CD4-positive, alpha-beta T cell (primary cell): ENCODE data around the gene SHISA3. TPM values are rescaled to one million over a fixed set of nuclear protein-coding genes. Genes with fewer than 3 reads are reported as not detected.

Source experiments
- ATAC-seq: fragments of 200-7000 bp; cut with Tn5 transposase; one replicate; pipeline ENCODE4 v1.10.0; 2022; ENCODE audit warnings: mild to moderate bottlenecking; ENCODE audit not compliant: poor library complexity
- CTCF ChIA-PET: fragments of 350-600 bp; sonication (Branson Sonifier 250); formaldehyde crosslinking; loops from one replicate; lab custom pipeline; 2021; ENCODE audit warnings: antibody characterized with exemption, inconsistent platforms; lab: Charles Lee
- POLR2A ChIA-PET: fragments of 350-600 bp; sonication (Branson Sonifier 250); formaldehyde crosslinking; loops from one replicate; lab custom pipeline; 2021; ENCODE audit warnings: antibody characterized with exemption, inconsistent platforms; lab: Charles Lee
- DNase-seq, 14 experiments: peaks; one replicate each; pipeline ENCODE4 v3.0.0-alpha.2; 2013 to 2020; ENCODE audit warnings: mixed read lengths in 2 of 14
- H3K27ac ChIP-seq, 2 donors: one replicate each; pipeline versions ENCODE4 v1.5.1 to v1.7.0; 2013; ENCODE audit warnings: low read length in 2 of 2, low read depth in 1 of 2, mild to moderate bottlenecking in 1 of 2
- H3K27me3 ChIP-seq, 2 experiments: 1 replicate in 1 of 2; 2 replicates in 1 of 2; pipeline versions ENCODE4 v1.6.1 to v1.7.0; 2013; ENCODE audit warnings: low read length in 2 of 2, control low read depth in 1 of 2, mild to moderate bottlenecking in 1 of 2, moderate library complexity in 1 of 2; ENCODE audit not compliant: insufficient read depth in 2 of 2, control insufficient read depth in 1 of 2
- H3K36me3 ChIP-seq: one replicate; pipeline ENCODE4 v1.6.1; 2013; ENCODE audit warnings: low read length, control low read depth; ENCODE audit not compliant: insufficient read depth
- H3K4me1 ChIP-seq: one replicate; pipeline ENCODE4 v1.6.1; 2013; ENCODE audit warnings: low read length, control low read depth; ENCODE audit not compliant: insufficient read depth
- H3K4me3 ChIP-seq: one replicate; pipeline ENCODE4 v1.5.1; 2013; ENCODE audit warnings: mild to moderate bottlenecking, low read length, moderate library complexity
- H3K9me3 ChIP-seq, 2 experiments: 1 replicate in 1 of 2; 2 replicates in 1 of 2; pipeline versions ENCODE4 v1.6.1 to v1.7.0; 2013; ENCODE audit warnings: low read length in 2 of 2, mild to moderate bottlenecking in 2 of 2, control low read depth in 1 of 2, moderate library complexity in 1 of 2; ENCODE audit not compliant: control insufficient read depth in 1 of 2, insufficient read depth in 1 of 2
- H3K27ac Mint-ChIP-seq: one replicate; pipeline ENCODE4 v1.8.0; 2020; ENCODE audit warnings: mixed read lengths
- H3K27me3 Mint-ChIP-seq: one replicate; pipeline ENCODE4 v1.8.0; 2021; ENCODE audit warnings: mixed read lengths
- H3K36me3 Mint-ChIP-seq: one replicate; pipeline ENCODE4 v1.8.0; 2021; ENCODE audit warnings: low read depth, mixed read lengths
- H3K4me1 Mint-ChIP-seq: one replicate; pipeline ENCODE4 v1.8.0; 2021; ENCODE audit warnings: low read depth, mixed read lengths
- H3K4me3 Mint-ChIP-seq: one replicate; pipeline ENCODE4 v1.8.0; 2020; ENCODE audit warnings: mild to moderate bottlenecking, mixed read lengths
- H3K9me3 Mint-ChIP-seq: one replicate; pipeline ENCODE4 v1.8.0; 2020; ENCODE audit warnings: mixed read lengths
- CTCF ChIP-seq: fragments of 200-600 bp; IDR thresholded peaks from one replicate; pipeline ENCODE4 v1.8.0; 2022; ENCODE audit warnings: antibody characterized with exemption, mild to moderate bottlenecking
- intact Hi-C, 2 experiments: fragments of 100-400 bp; cut with DNase I in 1 of 2; cut with micrococcal nuclease in 1 of 2; formaldehyde crosslinking; loops; one replicate each; pipeline versions ENCODE4 v1.15.1 to v1.9.0; 2023 to 2025; cut with DNase I, micrococcal nuclease
- total RNA-seq, 174 experiments: library from RNA in 2 of 174; stranded (reverse) in 2 of 174; gene quantifications; one replicate each; pipeline ENCODE4 v1.2.3 and lab custom pipeline; 2021 to 2026

SHISA3 gene
- total RNA-seq, 2 experiments from 2014 or later = not detected

GRCh38 chr4:42359711-42360110, 37.6 kb upstream of the SHISA3 start:
- intact Hi-C loops = no loop called here
- no peaks in the 10 kb centered on the region for H3K4me1 Mint-ChIP-seq
- no peak for ATAC-seq
- POLR2A ChIA-PET = no interaction called here
- H3K36me3 Mint-ChIP-seq = no peaks in the 10 kb centered on the region
- Histone ChIP-seq H3K27ac (no peak overlapping the region), H3K36me3 (no peaks in the 10 kb centered on the region), H3K9me3 (no peaks in the 10 kb centered on the region), H3K4me1 (no peaks in the 10 kb centered on the region), H3K27me3 (peaks cover 9 to 10% of the 10 kb centered on the region in 2 experiments), H3K4me3 (no peak overlapping the region)
- CTCF ChIA-PET = no interaction called here
- H3K27me3 Mint-ChIP-seq = peaks cover 41% of the 10 kb centered on the region
- H3K27ac Mint-ChIP-seq = no peak overlapping the region
- no peak for DNase-seq
- H3K9me3 Mint-ChIP-seq = no peaks in the 10 kb centered on the region
- TF ChIP-seq CTCF = no peak
- H3K4me3 Mint-ChIP-seq = no peak overlapping the region

- ChIA-PET POLR2A (no interaction called here), CTCF (no interaction called here)
- DNase-seq = no peak
These were observed 37.0 kb upstream of the SHISA3 start for GRCh38 chr4:42360256-42360669.

DNA sequence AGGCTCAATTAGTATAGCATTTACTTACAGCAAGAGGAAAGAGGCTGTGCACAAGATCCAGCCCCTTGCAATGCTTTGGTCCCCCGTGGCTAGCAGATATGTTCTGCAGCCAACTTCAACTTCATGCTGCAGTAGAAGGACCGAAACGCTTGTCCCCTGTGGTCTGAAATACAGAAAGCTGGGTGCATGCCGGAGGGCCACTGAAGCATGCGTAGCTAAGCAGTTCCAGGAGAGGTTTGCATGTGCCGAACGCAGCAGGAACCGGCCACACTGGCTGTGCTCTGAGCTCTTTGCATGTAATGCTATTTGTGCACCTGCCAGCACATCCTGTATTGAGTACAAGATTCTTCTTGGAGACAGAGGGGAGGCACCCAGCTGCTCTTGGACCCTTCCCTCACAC, 35.8 kb upstream of the SHISA3 start:
- H3K4me3 ChIP-seq = no peak overlapping the region
- POLR2A ChIA-PET = interaction anchor here (0.7 kb wide), 1 partner anchor 96 kb away, joined by 3 read pairs; no protein-coding TSS in a partner anchor
- CTCF ChIA-PET = no interaction called here
- Mint-ChIP-seq H3K36me3 (no peaks in the 10 kb centered on the region), H3K27ac (no peak overlapping the region), H3K27me3 (peaks cover 27% of the 10 kb centered on the region), H3K4me3 (no peak overlapping the region), H3K4me1 (no peaks in the 10 kb centered on the region), H3K9me3 (no peaks in the 10 kb centered on the region)
- no peak for ATAC-seq
- no peak for TF ChIP-seq CTCF
- DNase-seq = no peak
- no peaks in the 10 kb centered on the region for H3K4me1 ChIP-seq
- H3K36me3 ChIP-seq = no peaks in the 10 kb centered on the region
- H3K27me3 ChIP-seq = peaks cover 0 to 7% of the 10 kb centered on the region in 2 experiments
- H3K27ac ChIP-seq = no peak overlapping the region
- intact Hi-C loops = no loop called here
- no peaks in the 10 kb centered on the region for H3K9me3 ChIP-seq

More at GRCh38 chr4:42360256-42360669, 37.0 kb upstream of the SHISA3 start:
- Histone ChIP-seq H3K4me3 (no peak overlapping the region), H3K9me3 (no peaks in the 10 kb centered on the region), H3K36me3 (no peaks in the 10 kb centered on the region), H3K27me3 (peaks cover 9% of the 10 kb centered on the region in 2 experiments), H3K27ac (no peak overlapping the region), H3K4me1 (no peaks in the 10 kb centered on the region)
- Mint-ChIP-seq H3K27me3 (peaks cover 39% of the 10 kb centered on the region), H3K9me3 (no peaks in the 10 kb centered on the region), H3K36me3 (no peaks in the 10 kb centered on the region), H3K27ac (no peak overlapping the region), H3K4me3 (no peak overlapping the region), H3K4me1 (no peaks in the 10 kb centered on the region)
- intact Hi-C loops = no loop called here
- ATAC-seq = no peak
- no peak for TF ChIP-seq CTCF
